ACHN (cell line): ENCODE measurements around the gene CHMP1A.
"Not testable (repeated sequence)": the region's sequence is repeated elsewhere in the genome, so short reads cannot be mapped to it uniquely, and the experiment has no call there.

Experiments
- DNase-seq: peaks from one replicate; pipeline ENCODE4 v3.0.0-alpha.2; 2015
- in situ Hi-C: cut with HindIII; loops from 2 replicates; pipeline ENCODE4 v1.10.0; 2017; ENCODE audit warnings: low sequenced_read_pairs, low pct_ligation_motif_present, low pct_unique_long_range_greater_than_20kb

CHMP1A gene

DNA sequence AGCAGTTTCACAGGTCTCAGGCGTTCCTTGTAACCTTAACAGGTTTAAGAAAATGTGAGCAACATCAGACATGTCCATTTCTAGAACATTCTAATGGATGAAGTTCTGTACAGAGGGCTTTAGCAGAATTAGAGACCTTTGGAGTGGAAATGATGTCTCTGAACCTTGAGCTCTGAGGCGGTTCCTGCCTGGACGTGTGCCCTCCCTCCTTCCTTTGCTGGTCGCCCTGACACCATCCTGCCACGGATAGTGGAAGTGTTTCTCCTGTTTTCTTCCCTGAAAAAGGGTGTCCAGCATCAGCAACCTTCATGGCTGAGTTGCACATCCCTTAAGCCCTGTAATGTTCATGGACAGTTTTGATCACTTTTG is 11.3 kb upstream of the CHMP1A start:
- no peak for DNase-seq
- in situ Hi-C loops = no loop called here

DNA sequence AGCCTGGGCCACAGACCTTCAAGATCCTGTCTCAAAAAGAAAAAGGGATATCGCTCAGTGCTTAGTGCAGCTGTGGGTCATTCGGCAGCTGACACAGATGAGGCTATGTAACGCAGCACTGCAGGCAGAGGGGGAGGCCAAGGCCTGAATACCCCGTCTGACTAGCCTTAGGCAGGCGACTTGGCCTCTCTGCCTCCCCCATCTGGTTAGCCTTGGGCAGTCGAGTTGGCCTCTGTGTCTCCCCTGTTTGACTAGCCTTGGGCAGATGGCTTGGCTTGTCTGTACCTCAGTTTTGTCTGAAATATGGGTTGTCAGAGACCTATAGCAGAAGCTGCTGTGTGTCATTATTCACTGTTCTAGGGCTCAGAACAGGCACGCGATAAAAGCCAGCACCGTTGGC is 10.1 kb upstream of the CHMP1A start:
- in situ Hi-C loops = no loop called here
- DNase-seq = peak; percentile 32

DNA sequence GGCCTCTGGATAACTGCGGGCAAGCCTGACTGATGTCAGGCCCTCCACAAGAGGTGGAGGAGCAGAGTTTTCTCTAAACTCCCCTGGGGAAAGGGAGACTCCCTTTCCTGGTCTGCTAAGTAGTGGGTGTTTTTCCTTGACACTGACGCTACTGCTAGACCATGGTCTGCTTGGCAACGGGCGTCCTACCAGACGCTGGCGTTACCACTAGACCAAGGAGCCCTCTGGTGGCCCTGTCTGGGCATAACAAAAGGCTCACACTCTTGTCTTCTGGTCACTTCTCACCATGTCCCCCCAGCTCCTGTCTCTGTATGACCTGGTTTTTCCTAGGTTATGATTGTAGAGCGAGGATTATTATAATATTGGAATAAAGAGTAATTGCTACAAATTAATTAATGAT is 9.5 kb upstream of the CHMP1A start:
- in situ Hi-C loops = not testable (repeated sequence)
- peak; percentile 64 for DNase-seq

DNA sequence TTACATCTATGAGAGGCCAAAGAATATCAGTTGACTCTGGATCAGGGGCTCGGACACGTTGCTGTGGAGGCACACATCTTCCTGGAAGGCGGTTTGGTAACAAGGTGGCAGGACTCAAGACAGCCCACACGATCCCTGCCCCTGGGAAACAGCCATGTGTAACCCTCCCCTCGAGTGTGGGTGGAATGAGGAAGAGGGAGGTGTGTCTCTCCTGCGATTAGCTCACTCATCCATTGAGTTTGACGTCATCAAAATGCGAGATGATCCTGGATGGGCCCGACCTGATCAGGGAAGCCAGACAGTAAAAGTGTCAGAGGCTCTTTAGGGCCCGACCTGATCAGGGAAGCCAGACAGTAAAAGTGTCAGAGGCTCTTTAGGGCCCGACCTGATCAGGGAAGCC is 6.7 kb upstream of the CHMP1A start:
- in situ Hi-C loops, DNase-seq: not testable (repeated sequence)

DNA sequence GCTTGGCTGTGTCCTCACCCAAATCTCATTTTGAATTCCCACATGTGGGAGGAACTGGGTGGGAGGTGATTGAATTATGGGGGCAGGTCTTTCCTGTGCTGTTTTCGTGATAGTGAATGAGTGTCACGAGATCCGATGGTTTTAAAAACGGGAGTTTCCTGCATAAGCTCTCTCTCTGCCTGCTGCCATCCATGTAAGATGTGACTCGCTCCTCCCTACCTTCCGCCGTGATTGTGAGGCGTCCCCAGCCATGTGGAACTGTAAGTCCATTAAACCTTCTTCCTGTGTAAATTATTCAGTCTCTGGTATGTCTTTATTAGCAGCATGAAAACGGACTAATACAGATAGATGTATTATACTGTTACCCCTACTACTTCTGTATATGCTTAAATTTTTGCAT is 3.7 kb upstream of the CHMP1A start:
- no peak for DNase-seq
- in situ Hi-C loops = no loop called here

DNA sequence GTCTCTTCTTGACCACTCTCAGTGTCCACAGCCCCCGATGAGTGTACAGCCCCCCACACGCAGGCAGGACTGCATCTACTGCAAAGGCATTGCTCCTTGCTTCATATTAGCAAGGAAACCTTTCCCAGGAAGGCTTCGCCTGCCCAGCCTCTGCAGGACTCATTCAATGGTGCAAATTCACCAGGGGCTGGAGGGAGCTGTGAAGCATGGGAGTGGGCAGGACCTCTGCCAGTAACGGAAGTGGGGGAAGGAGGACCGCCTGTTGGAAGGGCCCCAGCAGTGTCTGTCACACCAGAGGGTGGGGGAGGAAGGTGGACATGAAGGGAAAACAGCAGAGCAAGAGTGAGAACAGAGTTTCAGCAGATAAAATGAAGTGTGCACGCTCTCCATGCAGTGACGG is 2.6 kb upstream of the CHMP1A start:
- no peak for DNase-seq
- in situ Hi-C loops = no loop called here

DNA sequence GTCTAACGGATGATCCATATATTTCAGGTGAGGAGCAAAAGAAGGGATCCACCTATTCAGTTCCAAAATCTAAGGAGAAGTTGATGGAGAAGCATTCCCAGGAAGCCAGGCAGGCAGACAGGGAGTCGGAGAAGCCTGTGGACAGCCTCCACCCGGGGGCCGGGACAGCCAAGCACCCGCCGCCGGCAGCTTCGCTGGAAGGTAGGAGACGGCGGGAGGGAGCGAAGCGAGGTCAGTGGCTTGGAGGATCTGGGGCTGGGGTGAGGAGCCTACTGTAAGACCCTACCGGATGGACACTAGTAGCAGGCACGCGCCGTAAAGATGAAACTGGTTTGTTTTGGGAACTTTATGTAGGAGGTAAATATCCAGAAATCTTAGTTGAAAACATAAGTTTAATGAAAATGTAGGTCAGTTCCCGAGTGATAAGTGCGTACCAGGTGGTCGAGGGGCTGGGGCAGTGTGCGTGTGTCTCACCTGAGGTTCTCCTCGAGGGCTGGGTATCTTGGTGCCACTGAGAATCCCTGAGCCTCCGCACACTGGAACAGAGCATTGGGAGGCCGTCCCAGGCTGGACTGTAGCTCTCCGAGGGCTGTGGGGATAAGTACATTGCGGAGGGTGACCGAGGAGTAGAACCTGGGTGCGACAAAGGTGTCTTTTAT is 842 bp upstream of the CHMP1A start:
- DNase-seq = peak; percentile 34
- in situ Hi-C loops = no loop called here

DNA sequence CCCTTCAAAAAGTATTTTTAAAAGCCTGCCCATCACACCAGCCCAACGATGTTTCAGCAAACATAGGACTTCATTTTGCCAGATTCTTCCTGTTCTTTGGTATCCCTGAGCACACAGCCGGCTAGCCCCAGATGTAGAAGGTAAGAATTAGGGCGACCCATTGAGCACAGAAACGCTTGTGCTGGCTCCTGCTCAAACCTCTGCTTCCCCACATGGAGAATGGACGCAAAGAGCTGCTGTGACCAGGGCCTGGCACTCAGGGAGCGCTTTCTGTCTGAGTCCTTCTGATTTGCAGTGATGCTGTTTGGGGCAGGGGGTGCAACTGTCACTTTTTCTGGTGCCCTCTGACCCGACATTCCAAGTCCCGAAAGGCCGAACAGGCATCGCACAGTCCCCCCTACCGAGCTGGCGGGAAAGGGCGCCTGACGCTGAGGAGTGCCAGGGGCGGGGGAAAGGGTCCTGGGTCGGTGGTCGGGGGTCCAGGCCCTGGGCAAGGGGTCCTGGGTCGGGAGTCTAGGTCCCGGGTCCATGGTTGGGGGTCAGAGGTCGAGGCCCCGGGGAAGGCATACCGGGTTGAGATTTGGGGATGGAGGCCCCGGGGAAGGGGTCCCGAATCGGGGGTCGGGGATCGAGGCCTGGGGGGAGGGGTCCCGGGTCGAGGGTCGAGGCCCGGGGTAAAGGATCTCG is 930 bp downstream of the CHMP1A start:
- in situ Hi-C loops = no loop called here
- no peak for DNase-seq

DNA sequence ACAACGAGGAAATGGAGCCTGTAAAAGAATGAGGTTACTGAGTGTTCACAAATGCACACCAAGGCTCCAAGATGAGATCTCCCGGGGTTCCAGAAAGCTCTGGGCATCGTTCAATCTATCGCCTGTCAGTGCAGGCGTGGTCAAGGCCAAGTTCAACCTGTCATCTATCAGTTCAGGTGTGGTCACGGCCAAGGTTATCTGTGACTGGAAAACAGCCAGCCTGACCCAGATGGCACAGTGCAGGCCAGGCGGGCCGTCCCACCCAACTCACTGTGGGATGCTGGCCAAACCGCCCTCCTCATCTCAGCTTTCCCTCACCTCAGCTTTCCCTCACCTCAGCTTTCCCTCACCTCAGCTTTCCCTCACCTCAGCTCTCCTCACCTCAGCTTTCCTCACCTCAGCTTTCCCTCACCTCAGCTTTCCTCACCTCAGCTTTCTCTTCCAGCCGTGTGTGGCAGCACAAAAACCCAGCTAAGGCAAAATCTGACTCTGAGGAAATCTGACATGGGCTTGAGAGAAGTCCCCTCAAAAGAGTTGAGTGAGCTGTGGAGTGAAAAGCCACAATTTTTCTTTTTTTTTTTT is 2.4 kb downstream of the CHMP1A start:
- in situ Hi-C loops = no loop called here
- DNase-seq = no peak

DNA sequence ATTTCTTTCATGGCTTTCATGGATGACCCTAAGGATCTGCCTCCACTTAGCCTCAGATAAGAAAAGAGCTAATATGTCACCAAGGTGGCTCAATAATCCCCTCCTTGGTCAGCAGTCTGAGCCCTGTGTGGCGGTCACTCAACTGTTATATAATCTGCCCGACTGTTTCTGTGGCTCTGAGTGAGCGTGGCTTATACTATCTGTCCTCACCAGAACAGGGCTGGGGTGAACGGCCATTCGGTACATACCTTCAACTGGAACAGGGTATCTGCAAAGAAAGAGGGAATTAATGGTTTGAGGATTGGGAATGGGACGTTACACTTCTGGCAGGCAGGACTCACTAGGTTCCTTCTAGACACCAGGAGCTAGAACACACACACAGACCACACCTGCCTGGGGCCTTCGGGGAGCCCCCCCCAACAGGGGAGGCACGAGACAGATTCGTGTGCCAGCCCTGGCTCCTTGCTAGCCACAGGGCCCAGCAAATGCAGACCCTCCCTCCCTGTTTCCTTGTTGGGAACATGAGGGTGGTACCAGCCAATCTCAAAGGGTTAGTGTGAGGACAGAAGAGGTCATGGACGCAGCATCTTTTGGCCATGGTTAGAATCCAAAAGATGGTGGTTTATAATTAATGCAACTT is 3.7 kb downstream of the CHMP1A start:
- in situ Hi-C loops = no loop called here
- no peak for DNase-seq

DNA sequence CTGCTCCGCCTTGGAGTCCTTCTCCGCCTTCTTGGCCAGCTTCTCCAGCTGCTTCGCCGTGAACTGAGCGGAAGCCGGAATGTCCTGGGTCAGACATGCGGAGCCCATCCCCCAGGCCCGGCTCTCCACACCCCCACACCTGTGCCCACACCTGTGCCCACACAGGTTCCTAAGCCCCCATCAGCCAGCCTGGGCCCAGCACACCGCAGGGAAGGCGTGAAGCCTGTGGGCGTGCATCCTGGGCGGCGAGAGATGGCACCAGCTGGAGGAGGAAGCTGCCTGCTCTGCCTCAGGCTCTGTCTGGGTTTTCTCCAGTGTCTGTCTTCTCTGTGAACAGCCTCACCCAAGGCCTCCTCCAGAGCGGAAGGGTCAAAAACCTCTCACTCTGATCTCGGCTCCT is 5.9 kb downstream of the CHMP1A start:
- in situ Hi-C loops = no loop called here
- no peak for DNase-seq

DNA sequence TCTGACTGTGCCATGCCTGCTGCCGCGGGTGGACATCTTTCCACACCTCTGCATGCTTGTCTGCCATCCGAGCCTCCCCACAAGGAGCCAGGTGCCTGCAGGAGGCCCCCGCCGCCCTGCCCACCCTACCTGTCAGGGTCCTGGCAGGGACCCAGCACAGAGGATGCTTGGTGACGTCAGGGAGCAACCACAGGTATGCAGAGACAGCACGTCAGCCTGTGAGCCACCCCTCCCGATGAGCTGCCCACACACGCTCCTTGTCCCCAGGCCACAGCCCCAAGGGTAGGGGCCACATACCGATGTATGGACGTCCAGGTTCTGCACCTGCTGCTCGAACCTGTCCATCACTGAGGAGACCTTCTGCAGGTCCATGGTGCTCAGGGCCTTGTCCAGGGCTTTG is 10.6 kb downstream of the CHMP1A start:
- in situ Hi-C loops = no loop called here

DNA sequence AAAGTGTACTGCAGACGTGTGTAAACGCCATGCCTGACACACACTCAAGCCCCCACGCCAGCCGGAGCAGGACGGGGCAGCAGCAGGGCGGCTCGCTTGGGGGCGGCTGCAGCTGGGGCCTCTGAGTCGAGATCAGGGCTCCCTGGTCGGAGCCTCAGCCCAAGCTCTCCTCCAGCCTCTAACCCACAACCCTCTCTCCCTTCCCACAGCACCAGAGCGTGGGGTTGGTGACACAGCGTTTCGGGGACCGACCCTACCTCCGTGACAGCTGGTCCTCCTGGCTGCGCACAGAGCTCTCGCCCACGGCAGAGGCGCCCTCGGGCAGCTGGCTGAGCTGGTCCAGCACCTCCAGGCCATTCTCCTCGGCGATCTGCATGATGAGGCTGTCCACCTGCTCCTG is 11.2 kb downstream of the CHMP1A start:
- no peak for DNase-seq
- in situ Hi-C loops = no loop called here

More for the DNA sequence above, 10.6 kb downstream of the CHMP1A start:
- no peak for DNase-seq

DNA sequence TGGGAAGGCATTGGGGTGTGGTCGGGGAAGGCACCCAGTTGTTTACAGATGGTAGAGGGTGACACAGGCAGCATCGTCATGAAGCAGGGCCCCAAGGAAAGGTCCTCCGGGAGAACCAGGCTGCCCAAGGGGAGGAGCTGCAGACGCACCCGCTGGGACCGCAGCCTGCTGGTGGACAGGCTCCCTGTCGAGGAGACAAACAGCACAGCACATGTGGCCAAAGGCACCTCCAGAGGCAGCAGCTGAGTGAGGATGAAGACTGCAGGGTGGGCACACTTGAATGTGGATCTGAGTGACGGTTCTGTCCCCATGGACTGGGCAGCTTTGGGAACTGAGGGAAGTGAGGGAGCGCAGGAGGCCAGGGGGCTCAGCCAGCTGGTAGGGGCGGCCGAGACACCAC is 12.4 kb downstream of the CHMP1A start:
- in situ Hi-C loops = no loop called here
- DNase-seq = no peak

DNA sequence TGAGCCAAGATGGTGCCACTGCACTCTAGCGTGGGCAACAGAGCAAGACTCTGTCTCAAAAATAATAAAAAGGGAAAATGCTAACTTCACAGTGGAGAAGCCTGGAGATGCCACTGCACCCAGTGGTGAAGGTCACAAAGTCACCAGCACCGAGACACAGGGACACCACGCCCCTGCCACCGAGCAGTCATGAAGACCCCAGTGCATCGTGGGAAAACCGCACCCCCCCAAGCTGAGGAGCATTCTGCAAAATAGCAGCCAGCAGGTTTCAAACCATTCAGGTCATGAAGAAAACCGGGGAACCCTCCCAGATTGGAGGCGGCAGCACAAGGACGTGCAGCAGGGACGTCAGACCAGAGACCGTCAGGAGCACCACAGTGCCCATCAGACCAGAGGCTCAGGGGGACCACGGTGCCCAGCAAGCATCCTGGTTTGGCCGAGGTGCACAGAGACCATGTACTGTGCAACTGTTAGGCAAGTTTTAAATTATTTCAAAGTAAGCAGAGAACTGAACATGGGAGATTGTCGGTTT is 13.7 kb downstream of the CHMP1A start:
- DNase-seq = no peak
- in situ Hi-C loops = no loop called here

DNA sequence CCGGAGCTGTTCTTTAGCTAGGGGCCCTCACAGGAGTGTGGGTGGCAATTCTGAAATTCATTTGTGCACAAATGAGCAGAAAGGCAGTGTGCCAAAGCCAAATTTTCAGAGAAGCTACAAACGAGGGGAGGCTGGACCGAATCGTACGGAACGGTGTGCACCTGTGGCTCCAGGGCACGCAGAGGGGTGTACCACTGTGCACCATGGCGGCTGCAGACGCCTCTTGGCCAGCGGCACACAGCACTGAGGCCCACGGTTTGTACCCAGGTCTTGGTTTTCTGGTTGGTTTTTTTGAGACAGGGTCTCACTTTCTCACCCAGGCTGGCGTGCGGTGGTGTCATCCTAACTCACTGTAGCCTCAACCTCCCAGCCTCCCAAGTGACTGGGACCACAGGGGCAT is 14.9 kb downstream of the CHMP1A start:
- no peak for DNase-seq
- in situ Hi-C loops = no loop called here

DNA sequence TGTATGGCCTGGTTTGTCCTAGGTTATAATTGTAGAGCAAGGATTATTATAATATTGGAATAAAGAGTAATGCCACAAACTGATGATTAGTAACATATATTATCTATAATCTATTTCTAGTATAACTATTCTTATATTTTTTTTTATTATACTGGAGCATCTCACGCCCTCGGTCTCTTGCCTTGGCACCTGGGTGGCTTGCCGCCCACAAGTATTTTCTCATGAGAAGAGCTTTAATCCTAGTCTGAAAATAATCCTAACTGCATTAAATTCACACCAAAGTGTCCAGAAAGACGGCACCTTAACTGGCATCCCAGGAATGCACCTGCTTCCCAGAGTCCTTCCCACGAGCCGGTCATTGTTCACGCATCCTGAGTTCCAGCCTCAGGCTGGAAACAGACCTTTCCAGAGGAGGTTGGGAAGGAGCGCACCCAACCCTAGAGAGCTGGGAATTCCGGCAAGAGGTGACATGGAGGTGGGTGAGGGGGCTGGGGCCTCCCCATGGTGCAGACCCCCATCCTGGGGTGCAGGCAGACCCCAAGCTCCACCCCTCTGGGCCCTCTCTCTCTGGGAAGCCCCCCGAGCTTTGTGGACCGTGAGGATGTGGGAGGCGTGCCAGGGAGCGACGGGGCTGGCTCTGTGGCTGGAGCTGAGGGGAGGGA is 15.9 kb downstream of the CHMP1A start:
- in situ Hi-C loops = no loop called here
- peak; percentile 36 for DNase-seq

DNA sequence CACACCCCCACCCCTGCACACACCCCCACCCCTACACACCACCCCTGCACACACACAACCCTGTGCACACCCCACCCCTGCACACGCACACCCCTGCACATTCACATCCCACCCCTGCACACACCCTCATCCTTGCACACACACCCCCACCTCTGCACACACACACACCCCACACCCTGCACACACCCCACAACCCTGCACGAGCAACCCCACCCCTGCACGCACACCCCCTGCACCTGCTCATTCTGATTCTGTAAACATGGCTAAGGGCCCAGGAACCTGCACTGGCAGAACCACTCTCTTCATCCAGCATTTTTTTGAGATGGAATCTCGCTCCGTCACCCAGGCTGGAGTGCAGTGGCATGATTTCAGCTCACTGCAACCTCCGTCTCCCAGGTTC is 18.1 kb downstream of the CHMP1A start:
- DNase-seq = no peak
- in situ Hi-C loops = no loop called here

DNA sequence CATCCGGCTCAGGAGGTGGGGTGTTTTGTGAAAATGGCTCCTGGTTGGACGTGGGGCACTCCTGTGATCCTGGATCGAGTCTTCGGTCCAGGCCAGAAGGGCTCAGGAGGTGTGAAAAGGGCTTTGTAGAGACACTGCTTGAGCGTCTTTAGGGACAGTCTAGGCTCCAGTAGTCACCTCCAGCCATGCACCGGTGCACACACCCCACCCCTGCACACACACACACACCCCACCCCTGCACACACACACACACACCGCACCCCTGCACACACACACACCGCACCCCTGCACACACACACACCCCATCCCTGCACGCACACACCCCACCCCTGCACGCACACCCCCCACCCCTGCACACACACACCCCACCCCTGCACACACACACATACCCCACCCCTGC is 19.1 kb downstream of the CHMP1A start:
- DNase-seq = no peak
- in situ Hi-C loops = no loop called here
